Measurements from ENCODE around the gene CDR2. TPM values are rescaled to one million over a fixed set of nuclear protein-coding genes. Genes with fewer than 3 reads are reported as not detected.

CDR2 gene
- total and polyA plus RNA-seq, 2 of the 13 experiments (the other 11 are each of a cell fraction or from before 2014, with no cell fraction given), result 59.0 to 78.9 TPM

DNA sequence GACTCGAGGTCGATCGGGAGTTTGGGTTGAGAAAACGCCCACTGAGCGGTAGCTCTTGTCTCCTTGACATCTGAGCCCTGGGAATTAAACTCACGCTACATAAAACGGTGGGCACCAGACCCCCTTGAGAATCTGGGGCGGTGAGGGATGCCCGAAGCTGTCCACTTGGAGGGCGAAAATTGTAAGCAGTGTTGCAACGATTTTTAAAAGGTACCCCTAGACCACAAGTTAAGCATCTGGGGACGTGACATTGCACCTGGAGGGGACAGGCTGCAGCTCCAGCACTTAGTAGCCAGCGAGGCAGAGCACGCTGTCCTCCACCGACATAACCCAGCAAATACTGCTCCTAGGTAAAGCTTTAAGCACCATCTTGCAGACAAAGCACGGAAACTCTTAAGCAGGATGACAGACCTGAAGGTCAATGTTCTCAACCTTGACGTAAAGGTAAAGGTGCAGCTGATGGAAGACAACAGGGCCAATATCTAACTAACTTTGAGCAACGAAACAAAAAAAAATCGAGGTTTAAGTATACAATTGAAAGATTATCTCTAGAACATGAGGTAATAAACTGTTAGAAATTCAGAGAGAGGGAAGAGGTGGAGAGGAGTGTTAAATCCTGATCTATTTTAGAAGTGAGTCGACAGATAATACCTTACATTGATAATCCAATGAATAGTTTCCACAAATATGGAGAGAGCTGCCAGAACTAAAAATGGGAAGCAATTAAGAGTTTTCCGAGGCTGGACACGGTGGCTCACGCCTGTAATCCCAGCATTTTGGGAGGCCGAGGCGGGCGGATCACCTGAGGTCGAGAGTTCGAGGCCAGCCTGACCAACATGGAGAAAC lies 921 bp upstream of the CDR2 start (continued):
- TF ChIP-seq, protein P1, sequence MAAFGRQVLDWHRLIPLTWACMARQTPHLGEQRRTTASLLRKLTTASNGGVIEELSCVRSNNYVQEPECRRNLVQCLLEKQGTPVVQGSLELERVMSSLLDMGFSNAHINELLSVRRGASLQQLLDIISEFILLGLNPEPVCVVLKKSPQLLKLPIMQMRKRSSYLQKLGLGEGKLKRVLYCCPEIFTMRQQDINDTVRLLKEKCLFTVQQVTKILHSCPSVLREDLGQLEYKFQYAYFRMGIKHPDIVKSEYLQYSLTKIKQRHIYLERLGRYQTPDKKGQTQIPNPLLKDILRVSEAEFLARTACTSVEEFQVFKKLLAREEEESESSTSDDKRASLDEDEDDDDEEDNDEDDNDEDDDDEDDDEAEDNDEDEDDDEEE (CRISPR knock-in tag; IDR thresholded peaks at IDR 0.05), result peak; percentile 91; the same call in 1 of the 2 replicates
- TF ChIP-seq DPF2 (CRISPR knock-in tag; IDR thresholded peaks at IDR 0.05; ENCODE audit: borderline replicate concordance, low read depth), result peak; percentile 20; the same call in 1 of the 2 replicates
- no peak for TF ChIP-seq HNRNPK (IDR thresholded peaks at IDR 0.05; ENCODE audit: low read depth, low read length, poor library complexity, severe bottlenecking)
- TF ChIP-seq TEAD2 (CRISPR knock-in tag; IDR thresholded peaks at IDR 0.05), result no peak
- TF ChIP-seq, protein P2, sequence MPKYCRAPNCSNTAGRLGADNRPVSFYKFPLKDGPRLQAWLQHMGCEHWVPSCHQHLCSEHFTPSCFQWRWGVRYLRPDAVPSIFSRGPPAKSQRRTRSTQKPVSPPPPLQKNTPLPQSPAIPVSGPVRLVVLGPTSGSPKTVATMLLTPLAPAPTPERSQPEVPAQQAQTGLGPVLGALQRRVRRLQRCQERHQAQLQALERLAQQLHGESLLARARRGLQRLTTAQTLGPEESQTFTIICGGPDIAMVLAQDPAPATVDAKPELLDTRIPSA (CRISPR knock-in tag; IDR thresholded peaks at IDR 0.05; ENCODE audit: borderline replicate concordance), result 0 out of 2 replicates have a peak, but pooled peaks have one; percentile 47
- TF ChIP-seq, protein P3, sequence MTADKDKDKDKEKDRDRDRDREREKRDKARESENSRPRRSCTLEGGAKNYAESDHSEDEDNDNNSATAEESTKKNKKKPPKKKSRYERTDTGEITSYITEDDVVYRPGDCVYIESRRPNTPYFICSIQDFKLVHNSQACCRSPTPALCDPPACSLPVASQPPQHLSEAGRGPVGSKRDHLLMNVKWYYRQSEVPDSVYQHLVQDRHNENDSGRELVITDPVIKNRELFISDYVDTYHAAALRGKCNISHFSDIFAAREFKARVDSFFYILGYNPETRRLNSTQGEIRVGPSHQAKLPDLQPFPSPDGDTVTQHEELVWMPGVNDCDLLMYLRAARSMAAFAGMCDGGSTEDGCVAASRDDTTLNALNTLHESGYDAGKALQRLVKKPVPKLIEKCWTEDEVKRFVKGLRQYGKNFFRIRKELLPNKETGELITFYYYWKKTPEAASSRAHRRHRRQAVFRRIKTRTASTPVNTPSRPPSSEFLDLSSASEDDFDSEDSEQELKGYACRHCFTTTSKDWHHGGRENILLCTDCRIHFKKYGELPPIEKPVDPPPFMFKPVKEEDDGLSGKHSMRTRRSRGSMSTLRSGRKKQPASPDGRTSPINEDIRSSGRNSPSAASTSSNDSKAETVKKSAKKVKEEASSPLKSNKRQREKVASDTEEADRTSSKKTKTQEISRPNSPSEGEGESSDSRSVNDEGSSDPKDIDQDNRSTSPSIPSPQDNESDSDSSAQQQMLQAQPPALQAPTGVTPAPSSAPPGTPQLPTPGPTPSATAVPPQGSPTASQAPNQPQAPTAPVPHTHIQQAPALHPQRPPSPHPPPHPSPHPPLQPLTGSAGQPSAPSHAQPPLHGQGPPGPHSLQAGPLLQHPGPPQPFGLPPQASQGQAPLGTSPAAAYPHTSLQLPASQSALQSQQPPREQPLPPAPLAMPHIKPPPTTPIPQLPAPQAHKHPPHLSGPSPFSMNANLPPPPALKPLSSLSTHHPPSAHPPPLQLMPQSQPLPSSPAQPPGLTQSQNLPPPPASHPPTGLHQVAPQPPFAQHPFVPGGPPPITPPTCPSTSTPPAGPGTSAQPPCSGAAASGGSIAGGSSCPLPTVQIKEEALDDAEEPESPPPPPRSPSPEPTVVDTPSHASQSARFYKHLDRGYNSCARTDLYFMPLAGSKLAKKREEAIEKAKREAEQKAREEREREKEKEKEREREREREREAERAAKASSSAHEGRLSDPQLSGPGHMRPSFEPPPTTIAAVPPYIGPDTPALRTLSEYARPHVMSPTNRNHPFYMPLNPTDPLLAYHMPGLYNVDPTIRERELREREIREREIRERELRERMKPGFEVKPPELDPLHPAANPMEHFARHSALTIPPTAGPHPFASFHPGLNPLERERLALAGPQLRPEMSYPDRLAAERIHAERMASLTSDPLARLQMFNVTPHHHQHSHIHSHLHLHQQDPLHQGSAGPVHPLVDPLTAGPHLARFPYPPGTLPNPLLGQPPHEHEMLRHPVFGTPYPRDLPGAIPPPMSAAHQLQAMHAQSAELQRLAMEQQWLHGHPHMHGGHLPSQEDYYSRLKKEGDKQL (CRISPR knock-in tag; IDR thresholded peaks at IDR 0.05; ENCODE audit: low read depth), result no peak; the same call in 1 of the 2 replicates
- TF ChIP-seq ZNF839 (CRISPR knock-in tag; IDR thresholded peaks at IDR 0.05; ENCODE audit: borderline replicate concordance), result no peak
- TF ChIP-seq REXO4 (CRISPR knock-in tag; IDR thresholded peaks at IDR 0.05; ENCODE audit: borderline replicate concordance), result no peak
- TF ChIP-seq ARID2 (CRISPR knock-in tag; IDR thresholded peaks at IDR 0.05; ENCODE audit: borderline replicate concordance), result no peak
- 0 out of 2 replicates have a peak, but pooled peaks have one; percentile 47 for TF ChIP-seq NFKBIZ (CRISPR knock-in tag; IDR thresholded peaks at IDR 0.05)
- no peak for TF ChIP-seq CENPX (CRISPR knock-in tag; IDR thresholded peaks at IDR 0.05)
- no peak for TF ChIP-seq U2AF2 (IDR thresholded peaks at IDR 0.05; ENCODE audit: low read depth, low read length)
- TF ChIP-seq, protein P4, sequence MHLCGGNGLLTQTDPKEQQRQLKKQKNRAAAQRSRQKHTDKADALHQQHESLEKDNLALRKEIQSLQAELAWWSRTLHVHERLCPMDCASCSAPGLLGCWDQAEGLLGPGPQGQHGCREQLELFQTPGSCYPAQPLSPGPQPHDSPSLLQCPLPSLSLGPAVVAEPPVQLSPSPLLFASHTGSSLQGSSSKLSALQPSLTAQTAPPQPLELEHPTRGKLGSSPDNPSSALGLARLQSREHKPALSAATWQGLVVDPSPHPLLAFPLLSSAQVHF (CRISPR knock-in tag; IDR thresholded peaks at IDR 0.05), result no peak
- peak; percentile 44; the same call in 1 of the 2 replicates for TF ChIP-seq CCDC6 (CRISPR knock-in tag; IDR thresholded peaks at IDR 0.05)
- no peak for TF ChIP-seq ZNF468 (CRISPR knock-in tag; IDR thresholded peaks at IDR 0.05)
- no peak for TF ChIP-seq FOSL2 (CRISPR knock-in tag; IDR thresholded peaks at IDR 0.05)
- TF ChIP-seq, protein P5, sequence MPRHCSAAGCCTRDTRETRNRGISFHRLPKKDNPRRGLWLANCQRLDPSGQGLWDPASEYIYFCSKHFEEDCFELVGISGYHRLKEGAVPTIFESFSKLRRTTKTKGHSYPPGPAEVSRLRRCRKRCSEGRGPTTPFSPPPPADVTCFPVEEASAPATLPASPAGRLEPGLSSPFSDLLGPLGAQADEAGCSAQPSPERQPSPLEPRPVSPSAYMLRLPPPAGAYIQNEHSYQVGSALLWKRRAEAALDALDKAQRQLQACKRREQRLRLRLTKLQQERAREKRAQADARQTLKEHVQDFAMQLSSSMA (CRISPR knock-in tag; IDR thresholded peaks at IDR 0.05), result peak; percentile 64; the same call in 1 of the 2 replicates

Data from HepG2 (cell line).